Measurements from ENCODE around the gene PPP5C.
"Not testable (repeated sequence)": the region's sequence is repeated elsewhere in the genome, so short reads cannot be mapped to it uniquely, and the experiment has no call there.

PPP5C gene

GRCh38 chr19:46367426-46367825 lies 20.5 kb downstream of the PPP5C start:
- DNase-seq = no peak

- DNase-seq = no peak
Observed at GRCh38 chr19:46368116-46368515, 21.2 kb downstream of the PPP5C start.

- DNase-seq = no peak
Observed at GRCh38 chr19:46369817-46370216, 22.9 kb downstream of the PPP5C start.

GRCh38 chr19:46371371-46371901 lies 24.5 kb downstream of the PPP5C start:
- DNase-seq = no peak

- no peak for DNase-seq
Observed at GRCh38 chr19:46372901-46373490, 26.1 kb downstream of the PPP5C start.

- DNase-seq = no peak
Observed at GRCh38 chr19:46373491-46374359, 26.8 kb downstream of the PPP5C start.

GRCh38 chr19:46374536-46375475 lies 27.9 kb downstream of the PPP5C start:
- no peak for DNase-seq

- not testable (repeated sequence) for DNase-seq
Observed at GRCh38 chr19:46375476-46376067, 28.7 kb downstream of the PPP5C start.

- DNase-seq = no peak
Observed at GRCh38 chr19:46376241-46377153, 29.6 kb downstream of the PPP5C start.

- no peak for DNase-seq
Observed at GRCh38 chr19:46378268-46378667, 31.4 kb downstream of the PPP5C start.

- DNase-seq = no peak
Observed at GRCh38 chr19:46380690-46381089, 33.8 kb downstream of the PPP5C start.

- DNase-seq = no peak
Observed at GRCh38 chr19:46381346-46381745, 34.5 kb downstream of the PPP5C start.

GRCh38 chr19:46381756-46382345 lies 35.0 kb downstream of the PPP5C start:
- no peak for DNase-seq

GRCh38 chr19:46383171-46383815 lies 36.4 kb downstream of the PPP5C start:
- DNase-seq = no peak

- no peak for DNase-seq
Observed at GRCh38 chr19:46383846-46384245, 37.0 kb downstream of the PPP5C start.

GRCh38 chr19:46384396-46384795 lies 37.5 kb downstream of the PPP5C start:
- no peak for DNase-seq

- DNase-seq = no peak
Observed at GRCh38 chr19:46385636-46386035, 38.7 kb downstream of the PPP5C start.

GRCh38 chr19:46386151-46386550 lies 39.3 kb downstream of the PPP5C start:
- DNase-seq = no peak

GRCh38 chr19:46386996-46387712 lies 40.3 kb downstream of the PPP5C start:
- DNase-seq = no peak

GRCh38 chr19:46387713-46388130 lies 40.8 kb downstream of the PPP5C start:
- no peak for DNase-seq
